GM18526 (cell line): ENCODE results near the gene ADORA2A.

Experiments
- POLR2A ChIP-seq: IDR thresholded peaks from 3 replicates; pipeline ENCODE4 v1.6.1; 2011; ENCODE audit not compliant: insufficient read length; ENCODE audit errors: extremely low read depth

Gene ADORA2A

GRCh38 chr22:24411256-24412004 is 16.0 kb upstream of the ADORA2A start:
- TF ChIP-seq POLR2A, result no peak

GRCh38 chr22:24412274-24412673 is 15.1 kb upstream of the ADORA2A start:
- TF ChIP-seq POLR2A, result no peak

GRCh38 chr22:24413271-24413670 is 14.1 kb upstream of the ADORA2A start:
- TF ChIP-seq POLR2A, result no peak

GRCh38 chr22:24413736-24414385 is 13.5 kb upstream of the ADORA2A start:
- TF ChIP-seq POLR2A, result no peak

- TF ChIP-seq POLR2A, result no peak
Measured at GRCh38 chr22:24414523-24414922, 12.9 kb upstream of the ADORA2A start.

- TF ChIP-seq POLR2A, result no peak
Measured at GRCh38 chr22:24414984-24415945, 12.1 kb upstream of the ADORA2A start.

GRCh38 chr22:24416095-24416494 is 11.3 kb upstream of the ADORA2A start:
- TF ChIP-seq POLR2A, result no peak

- no peak for TF ChIP-seq POLR2A
Measured at GRCh38 chr22:24416611-24417010, 10.8 kb upstream of the ADORA2A start.

GRCh38 chr22:24417200-24417599 is 10.2 kb upstream of the ADORA2A start:
- TF ChIP-seq POLR2A, result no peak

GRCh38 chr22:24417901-24418641 is 9.3 kb upstream of the ADORA2A start:
- no peak for TF ChIP-seq POLR2A

- TF ChIP-seq POLR2A, result no peak
Measured at GRCh38 chr22:24418786-24419474, 8.5 kb upstream of the ADORA2A start.

GRCh38 chr22:24419475-24419850 is 7.9 kb upstream of the ADORA2A start:
- TF ChIP-seq POLR2A, result no peak

GRCh38 chr22:24420072-24420976 is 7.1 kb upstream of the ADORA2A start:
- no peak for TF ChIP-seq POLR2A
